ENCODE measurements around the gene CD81. TPM values are rescaled to one million over a fixed set of nuclear protein-coding genes. Genes with fewer than 3 reads are reported as not detected.

The CD81 gene
- total and polyA plus RNA-seq, 10 of the 15 experiments (the other 5 are each of a cell fraction or from before 2014, with no cell fraction given) = 2.0 to 145 (median 57.2) TPM

- SMC1A ChIA-PET (ENCODE audit: uncharacterized antibody, unreplicated experiment) = no interaction called here
- ATAC-seq (no peak), FAIRE-seq (no peak), DNase-seq (ENCODE audit: low read depth, low spot score) (no peak)
- RAD21 ChIA-PET (ENCODE audit: unreplicated experiment) = no interaction called here
- CTCF ChIA-PET = no interaction called here
- no peaks in the 10 kb centered on the region for H3K79me2 ChIP-seq (ENCODE audit: control insufficient read depth, insufficient read depth, low read length)
- no peak overlapping the region for H3K4me2 ChIP-seq (ENCODE audit: control insufficient read depth, insufficient read depth)
- no peaks in the 10 kb centered on the region; the same call in 2 of the 3 replicates for H3K9me3 ChIP-seq (replicated peaks; ENCODE audit: control insufficient read depth, insufficient read depth, low read length)
- WGBS (ENCODE audit: insufficient coverage, insufficient replicate concordance, low lambda C conversion rate, missing lambda C conversion rate) = 26% methylated on average over 9 of the region's 9 CpGs
- no peaks in the 10 kb centered on the region for H3K36me3 ChIP-seq (ENCODE audit: control insufficient read depth in 2 of 2, insufficient read depth in 2 of 2, low read length in 1 of 2)
- H3K27ac ChIP-seq (ENCODE audit: control insufficient read depth, insufficient read depth) = no peak overlapping the region
- POLR2A ChIA-PET = no interaction called here
- H3K4me3 ChIP-seq = no peak overlapping the region
- no peaks in the 10 kb centered on the region for H4K20me1 ChIP-seq (ENCODE audit: control insufficient read depth, insufficient read depth)
- BruUV-seq (replicated peaks) = no TSS peak
- intact Hi-C loops (cut with micrococcal nuclease; ENCODE audit: unreplicated experiment) = no loop called here
- in situ Hi-C loops (cut with MboI) = no loop called here
- H3K9ac ChIP-seq (ENCODE audit: control insufficient read depth, insufficient read depth, low read length) = no peak overlapping the region
- H2AFZ ChIP-seq (ENCODE audit: control insufficient read depth, low read depth, low read length) = no peak overlapping the region
- H3K4me1 ChIP-seq (ENCODE audit: control insufficient read depth, insufficient read depth, low read length) = no peaks in the 10 kb centered on the region
- H3K27me3 ChIP-seq (replicated peaks in 1 of 2; ENCODE audit: control insufficient read depth in 2 of 2, insufficient read depth in 2 of 2, low read length in 1 of 2) = no peaks in the 10 kb centered on the region
- TF ChIP-seq POLR2AphosphoS5 (IDR thresholded peaks at IDR 0.05; ENCODE audit: low read length) (no peak), ZNF207 (IDR thresholded peaks at IDR 0.05; ENCODE audit: borderline replicate concordance) (no peak), EZH2 (IDR thresholded peaks at IDR 0.05; ENCODE audit: borderline replicate concordance, control insufficient read depth, low read depth, low read length) (no peak), POU2F2 (IDR thresholded peaks at IDR 0.05; ENCODE audit: borderline replicate concordance, low read depth, low read length) (no peak), RAD21 (IDR thresholded peaks at IDR 0.05; ENCODE audit: insufficient read depth, low read depth, low read length) (no peak), BHLHE40 (IDR thresholded peaks at IDR 0.05; ENCODE audit: borderline replicate concordance in 1 of 2, low read depth in 2 of 2, low read length in 1 of 2) (no peak), ZBTB4 (CRISPR knock-in tag; IDR thresholded peaks at IDR 0.05) (no peak), SREBF2 (IDR thresholded peaks at IDR 0.05; ENCODE audit: low read length) (no peak), SUZ12 (IDR thresholded peaks at IDR 0.05; ENCODE audit: unreplicated experiment) (no peak), SRF (IDR thresholded peaks at IDR 0.05; ENCODE audit: low read depth in 2 of 2, low read length in 2 of 2) (no peak), CUX1 (IDR thresholded peaks at IDR 0.05; ENCODE audit: insufficient replicate concordance, low read depth, low read length) (no peak)
Observed at GRCh38 chr11:2347308-2347830, 29.7 kb upstream of the CD81 start.

All from GM12878 (cell line).